GM12878 (cell line): ENCODE data around the gene TMEM259. TPM values are rescaled to one million over a fixed set of nuclear protein-coding genes. Genes with fewer than 3 reads are reported as not detected.

ENCODE experiments used
- ATAC-seq: fragments of 200-7000 bp; cut with Tn5 transposase; 3 replicates; pipeline ENCODE4 v1.9.1; 2020; ENCODE audit warnings: mild to moderate bottlenecking, moderate library complexity
- BruUV-seq: library from RNA; stranded (reverse); fragments of 400-500 nt; replicated peaks from 2 replicates; lab custom pipeline; 2021; lab: Mats Ljungman, UMichigan
- CTCF ChIA-PET: fragments of 300-600 bp; sonication (Branson Sonifier 250); formaldehyde crosslinking; extraction: SDS; loops from one replicate; lab custom pipeline; 2021; ENCODE audit warnings: inconsistent platforms; lab: Yijun Ruan, JAX
- POLR2A ChIA-PET: fragments of 350-600 bp; formaldehyde crosslinking; extraction: SDS; loops from one replicate; lab custom pipeline; 2021; ENCODE audit warnings: inconsistent platforms; lab: Charles Lee
- RAD21 ChIA-PET: fragments of 300-600 bp; sonication (Branson Sonifier 250); formaldehyde crosslinking; loops from one replicate; lab custom pipeline; 2023; ENCODE audit warnings: antibody characterized with exemption; ENCODE audit not compliant: unreplicated experiment; lab: Charles Lee
- SMC1A ChIA-PET: fragments of 300-600 bp; sonication (Branson Sonifier 250); formaldehyde crosslinking; loops from one replicate; lab custom pipeline; 2023; ENCODE audit not compliant: unreplicated experiment, uncharacterized antibody; lab: Charles Lee
- DNase-seq: peaks from one replicate; pipeline ENCODE4 v3.0.0-alpha.2; 2011; ENCODE audit warnings: low read depth, low spot score
- FAIRE-seq: peaks from 3 replicates; lab custom pipeline; 2011; peaks lifted over from hg19 to GRCh38; lab: Jason Lieb, UNC
- H2AFZ ChIP-seq: 2 replicates; pipeline ENCODE4 v1.6.0; 2011; ENCODE audit warnings: low read depth, low read length, control low read depth; ENCODE audit not compliant: control insufficient read depth
- H3K27ac ChIP-seq: 2 replicates; pipeline ENCODE4 v1.5.1; 2011; ENCODE audit warnings: control low read depth; ENCODE audit not compliant: control insufficient read depth, insufficient read depth
- H3K27me3 ChIP-seq, 2 experiments: replicated peaks in 1 of 2; 2 replicates each; pipeline versions ENCODE4 v1.6.0 to v1.6.1; 2011; ENCODE audit warnings: low read length in 1 of 2; ENCODE audit not compliant: control insufficient read depth in 2 of 2, insufficient read depth in 2 of 2
- H3K36me3 ChIP-seq, 2 experiments: 2 replicates each; pipeline ENCODE4 v1.5.1; 2011; ENCODE audit warnings: low read length in 1 of 2; ENCODE audit not compliant: control insufficient read depth in 2 of 2, insufficient read depth in 2 of 2
- H3K4me1 ChIP-seq: 2 replicates; pipeline ENCODE4 v1.6.1; 2011; ENCODE audit warnings: mild to moderate bottlenecking, low read length, moderate library complexity, mixed read lengths; ENCODE audit not compliant: control insufficient read depth, insufficient read depth
- H3K4me2 ChIP-seq: 2 replicates; pipeline ENCODE4 v1.6.0; 2011; ENCODE audit warnings: control low read depth; ENCODE audit not compliant: control insufficient read depth, insufficient read depth
- H3K4me3 ChIP-seq: fragments of 200-600 bp; sonication (generic); 2 replicates; pipeline ENCODE4 v1.5.1; 2016
- H3K79me2 ChIP-seq: 2 replicates; pipeline ENCODE4 v1.6.0; 2011; ENCODE audit warnings: low read length; ENCODE audit not compliant: control insufficient read depth, insufficient read depth
- H3K9ac ChIP-seq: 2 replicates; pipeline ENCODE4 v1.8.0; 2011; ENCODE audit warnings: low read length, control low read depth, mixed read lengths; ENCODE audit not compliant: control insufficient read depth, insufficient read depth
- H3K9me3 ChIP-seq: replicated peaks from 3 replicates; pipeline ENCODE4 v1.5.1; 2011; ENCODE audit warnings: mild to moderate bottlenecking, low read length; ENCODE audit not compliant: control insufficient read depth, insufficient read depth
- H4K20me1 ChIP-seq: 2 replicates; pipeline ENCODE4 v1.6.0; 2011; ENCODE audit not compliant: control insufficient read depth, insufficient read depth
- BHLHE40 ChIP-seq, 2 experiments: fragments of 450-650 bp in 1 of 2; IDR thresholded peaks; 2 replicates each; pipeline ENCODE4 v1.6.1; 2011 to 2017; ENCODE audit warnings: low read depth in 2 of 2, borderline replicate concordance in 1 of 2, improper control_type of control experiment in 1 of 2, low read length in 1 of 2, mild to moderate bottlenecking in 1 of 2
- CBX3 ChIP-seq: fragments of 200-600 bp; sonication (generic); IDR thresholded peaks from 2 replicates; pipeline ENCODE4 v1.6.1; 2016; ENCODE audit warnings: low read depth, borderline replicate concordance
- FOXK2 ChIP-seq: fragments of 450-650 bp; IDR thresholded peaks from 2 replicates; pipeline ENCODE4 v1.6.1; 2017; ENCODE audit warnings: mild to moderate bottlenecking, moderate library complexity
- ZNF274 ChIP-seq: IDR thresholded peaks from one replicate; pipeline ENCODE4 v1.8.0; 2011; ENCODE audit not compliant: insufficient read length, insufficient read depth
- WGBS: methylation state at CpG from one replicate; pipeline ENCODE4 v1.1.6; 2016; ENCODE audit warnings: low lambda C conversion rate; ENCODE audit not compliant: insufficient replicate concordance, insufficient coverage; ENCODE audit errors: missing lambda C conversion rate; 5-methylcytosine and 5-hydroxymethylcytosine counted together
- in situ Hi-C: fragments of 300-500 bp; cut with MboI; formaldehyde crosslinking; loops from 9 replicates; pipeline ENCODE4 v1.14.3; 2018; ENCODE audit warnings: mixed read lengths
- intact Hi-C: fragments of 100-400 bp; cut with micrococcal nuclease; formaldehyde crosslinking; loops from one replicate; pipeline ENCODE4 v1.14.2; 2022; ENCODE audit not compliant: unreplicated experiment
- polyA plus RNA-seq, 11 experiments: library from polyadenylated mRNA; depleted of rRNA in 4 of 11; unstranded in 6 of 11; stranded (reverse) in 5 of 11; fragments of >200 nt; fragmentation: Nextera tagmentation in 4 of 11; fragmentation: Illumina TruSeq in 1 of 11; extraction: Ambion mirVana in 4 of 11; extraction: Trizol in 1 of 11; gene quantifications; 1 replicate in 1 of 11; 2 replicates in 10 of 11; pipeline versions ENCODE4 v1.2.1 to v1.2.3, GENCODE V29; 2011 to 2016; ENCODE audit warnings: inconsistent platforms in 2 of 11, missing spikeins in 2 of 11, low read depth in 1 of 11
- total RNA-seq, 4 experiments: library from RNA; depleted of rRNA in 3 of 4; stranded (reverse); fragments of >200 nt in 3 of 4; fragmentation: Illumina TruSeq in 1 of 4; extraction: Trizol in 1 of 4; gene quantifications; 2 replicates each; pipeline versions ENCODE4 v1.2.1 to v1.2.3, GENCODE V29; 2013 to 2021
- TF ChIP-seq, protein P1 (sequence below): fragments of 450-650 bp; IDR thresholded peaks from 2 replicates; pipeline ENCODE4 v1.6.1; 2017; ENCODE audit warnings: mild to moderate bottlenecking, low read depth, inconsistent platforms; ENCODE audit not compliant: poor library complexity, severe bottlenecking
- TF ChIP-seq, protein P2 (sequence below): fragments of 450-650 bp; IDR thresholded peaks from 2 replicates; pipeline ENCODE4 v1.6.1; 2017; ENCODE audit warnings: antibody characterized with exemption, mild to moderate bottlenecking, moderate library complexity

The TMEM259 gene
- total and polyA plus RNA-seq, 10 of the 15 experiments (the other 5 are each of a cell fraction or from before 2014, with no cell fraction given) = 0.43 to 184 (median 62.0) TPM

DNA sequence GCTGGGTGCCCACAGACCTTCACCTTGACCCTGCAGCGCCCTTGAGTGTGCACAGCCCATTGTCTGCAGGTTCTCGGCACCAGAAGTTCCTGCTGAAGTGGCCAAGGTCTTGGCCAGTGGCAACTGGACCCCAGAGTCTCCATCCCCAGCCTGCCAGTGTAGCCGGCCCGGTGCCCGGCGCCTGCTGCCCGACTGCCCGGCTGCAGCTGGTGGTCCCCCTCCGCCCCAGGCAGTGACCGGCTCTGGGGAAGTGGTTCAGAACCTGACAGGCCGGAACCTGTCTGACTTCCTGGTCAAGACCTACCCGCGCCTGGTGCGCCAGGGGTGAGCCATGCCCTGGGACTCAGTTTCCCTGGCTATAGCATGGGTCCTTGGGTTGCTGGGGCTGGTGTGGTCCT is 34.1 kb upstream of the TMEM259 start:
- H3K36me3 ChIP-seq = no peaks in the 10 kb centered on the region; a peak in 1 of 4 replicates
- SMC1A ChIA-PET = no interaction called here
- H3K4me1 ChIP-seq = no peaks in the 10 kb centered on the region
- in situ Hi-C loops (no loop called here), intact Hi-C loops (loop anchor here (5.0 kb wide), 1 partner anchor 137 kb away; no protein-coding TSS in a partner anchor)
- no peak for ATAC-seq
- H3K79me2 ChIP-seq = no peaks in the 10 kb centered on the region
- RAD21 ChIA-PET = no interaction called here
- no peak for DNase-seq
- no peak overlapping the region for H2AFZ ChIP-seq
- FAIRE-seq = no peak
- H3K4me3 ChIP-seq = no peak overlapping the region
- no peak overlapping the region for H3K27ac ChIP-seq
- no peak overlapping the region for H3K4me2 ChIP-seq
- CTCF ChIA-PET = interaction anchor here (1.1 kb wide), 1 partner anchor 148 kb away, joined by 4 read pairs; no protein-coding TSS in a partner anchor
- BruUV-seq = no TSS peak
- no peaks in the 10 kb centered on the region for H3K27me3 ChIP-seq
- TF ChIP-seq CBX3 (no peak), FOXK2 (no peak), ZNF274 (no peak), BHLHE40 (IDR thresholded peaks at IDR 0.05; ENCODE audit: borderline replicate concordance in 1 of 2, low read depth in 2 of 2, low read length in 1 of 2) (no peak)
- TF ChIP-seq, protein P1, sequence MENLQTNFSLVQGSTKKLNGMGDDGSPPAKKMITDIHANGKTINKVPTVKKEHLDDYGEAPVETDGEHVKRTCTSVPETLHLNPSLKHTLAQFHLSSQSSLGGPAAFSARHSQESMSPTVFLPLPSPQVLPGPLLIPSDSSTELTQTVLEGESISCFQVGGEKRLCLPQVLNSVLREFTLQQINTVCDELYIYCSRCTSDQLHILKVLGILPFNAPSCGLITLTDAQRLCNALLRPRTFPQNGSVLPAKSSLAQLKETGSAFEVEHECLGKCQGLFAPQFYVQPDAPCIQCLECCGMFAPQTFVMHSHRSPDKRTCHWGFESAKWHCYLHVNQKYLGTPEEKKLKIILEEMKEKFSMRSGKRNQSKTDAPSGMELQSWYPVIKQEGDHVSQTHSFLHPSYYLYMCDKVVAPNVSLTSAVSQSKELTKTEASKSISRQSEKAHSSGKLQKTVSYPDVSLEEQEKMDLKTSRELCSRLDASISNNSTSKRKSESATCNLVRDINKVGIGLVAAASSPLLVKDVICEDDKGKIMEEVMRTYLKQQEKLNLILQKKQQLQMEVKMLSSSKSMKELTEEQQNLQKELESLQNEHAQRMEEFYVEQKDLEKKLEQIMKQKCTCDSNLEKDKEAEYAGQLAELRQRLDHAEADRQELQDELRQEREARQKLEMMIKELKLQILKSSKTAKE = no peak
- TF ChIP-seq, protein P2, sequence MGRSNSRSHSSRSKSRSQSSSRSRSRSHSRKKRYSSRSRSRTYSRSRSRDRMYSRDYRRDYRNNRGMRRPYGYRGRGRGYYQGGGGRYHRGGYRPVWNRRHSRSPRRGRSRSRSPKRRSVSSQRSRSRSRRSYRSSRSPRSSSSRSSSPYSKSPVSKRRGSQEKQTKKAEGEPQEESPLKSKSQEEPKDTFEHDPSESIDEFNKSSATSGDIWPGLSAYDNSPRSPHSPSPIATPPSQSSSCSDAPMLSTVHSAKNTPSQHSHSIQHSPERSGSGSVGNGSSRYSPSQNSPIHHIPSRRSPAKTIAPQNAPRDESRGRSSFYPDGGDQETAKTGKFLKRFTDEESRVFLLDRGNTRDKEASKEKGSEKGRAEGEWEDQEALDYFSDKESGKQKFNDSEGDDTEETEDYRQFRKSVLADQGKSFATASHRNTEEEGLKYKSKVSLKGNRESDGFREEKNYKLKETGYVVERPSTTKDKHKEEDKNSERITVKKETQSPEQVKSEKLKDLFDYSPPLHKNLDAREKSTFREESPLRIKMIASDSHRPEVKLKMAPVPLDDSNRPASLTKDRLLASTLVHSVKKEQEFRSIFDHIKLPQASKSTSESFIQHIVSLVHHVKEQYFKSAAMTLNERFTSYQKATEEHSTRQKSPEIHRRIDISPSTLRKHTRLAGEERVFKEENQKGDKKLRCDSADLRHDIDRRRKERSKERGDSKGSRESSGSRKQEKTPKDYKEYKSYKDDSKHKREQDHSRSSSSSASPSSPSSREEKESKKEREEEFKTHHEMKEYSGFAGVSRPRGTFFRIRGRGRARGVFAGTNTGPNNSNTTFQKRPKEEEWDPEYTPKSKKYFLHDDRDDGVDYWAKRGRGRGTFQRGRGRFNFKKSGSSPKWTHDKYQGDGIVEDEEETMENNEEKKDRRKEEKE = no peak
- H3K9ac ChIP-seq = no peak overlapping the region
- no peaks in the 10 kb centered on the region for H4K20me1 ChIP-seq
- POLR2A ChIA-PET = interaction anchor here (0.6 to 0.7 kb wide), 3 partner anchors 10 to 147 kb away, joined by 3 to 5 read pairs (median 4); no protein-coding TSS in a partner anchor
- 87% methylated on average over 14 of the region's 14 CpGs for WGBS
- H3K9me3 ChIP-seq = no peaks in the 10 kb centered on the region
